DOHH2 (cell line): Measurements from ENCODE around the gene IL1RAPL1.

ENCODE experiments used
- H3F3A ChIP-seq: fragments of 200-600 bp; sonication (generic), shearing (Covaris generic); 2 replicates; pipeline ENCODE4 v1.6.0; 2016; ENCODE audit warnings: antibody characterized with exemption, mild to moderate bottlenecking; ENCODE audit not compliant: control insufficient read depth, insufficient read depth
- H3K27ac ChIP-seq: fragments of 200-600 bp; sonication (generic); 2 replicates; pipeline ENCODE4 v1.5.1; 2014; ENCODE audit warnings: low read depth, mild to moderate bottlenecking, low read length, moderate library complexity
- H3K27me3 ChIP-seq: fragments of 200-600 bp; sonication (generic); 2 replicates; pipeline ENCODE4 v1.6.1; 2014; ENCODE audit warnings: mild to moderate bottlenecking, low read length, mixed read lengths; ENCODE audit not compliant: control insufficient read depth
- H3K36me3 ChIP-seq: fragments of 200-600 bp; sonication (generic); 2 replicates; pipeline ENCODE4 v1.6.1; 2014; ENCODE audit warnings: mild to moderate bottlenecking, low read length, moderate library complexity, mixed read lengths; ENCODE audit not compliant: control insufficient read depth
- H3K4me1 ChIP-seq: fragments of 200-600 bp; sonication (generic); 2 replicates; pipeline ENCODE4 v1.6.1; 2014; ENCODE audit warnings: mild to moderate bottlenecking, low read length, mixed read lengths; ENCODE audit not compliant: control insufficient read depth
- H3K4me2 ChIP-seq: fragments of 200-600 bp; sonication (generic); 2 replicates; pipeline ENCODE4 v1.6.0; 2014; ENCODE audit warnings: mild to moderate bottlenecking, low read length, moderate library complexity
- H3K4me3 ChIP-seq: fragments of 200-600 bp; sonication (generic); 2 replicates; pipeline ENCODE4 v1.5.1; 2014; ENCODE audit warnings: mild to moderate bottlenecking, low read length, mixed read lengths
- H3K79me2 ChIP-seq: fragments of 200-600 bp; sonication (generic); 2 replicates; pipeline ENCODE4 v1.6.1; 2014; ENCODE audit warnings: mild to moderate bottlenecking, low read length, mixed read lengths; ENCODE audit not compliant: control insufficient read depth
- H3K9me2 ChIP-seq: fragments of 200-600 bp; sonication (generic); replicated peaks from 2 replicates; pipeline ENCODE4 v1.6.1; 2014; ENCODE audit warnings: mild to moderate bottlenecking, low read length, mixed read lengths; ENCODE audit not compliant: control insufficient read depth
- H3K9me3 ChIP-seq: fragments of 200-600 bp; sonication (generic); 2 replicates; pipeline ENCODE4 v1.6.1; 2014; ENCODE audit warnings: antibody characterized with exemption, low read length, mixed read lengths; ENCODE audit not compliant: control insufficient read depth, insufficient read depth
- H4K20me1 ChIP-seq: fragments of 200-600 bp; sonication (generic); 2 replicates; pipeline ENCODE4 v1.6.0; 2014; ENCODE audit warnings: low read depth, mild to moderate bottlenecking, antibody characterized with exemption, low read length, moderate library complexity; ENCODE audit not compliant: control insufficient read depth, insufficient read depth
- EZH2phosphoT487 ChIP-seq: fragments of 200-600 bp; sonication (generic); IDR thresholded peaks from 2 replicates; pipeline ENCODE4 v1.6.1; 2017; ENCODE audit warnings: borderline replicate concordance, mild to moderate bottlenecking, antibody characterized with exemption, low read length, moderate library complexity, mixed read lengths
- TF ChIP-seq, protein P1 (sequence below): fragments of 200-600 bp; sonication (generic); IDR thresholded peaks from one replicate; pipeline ENCODE4 v1.5.1; 2014; ENCODE audit warnings: antibody characterized with exemption, mild to moderate bottlenecking, low read depth, low read length; ENCODE audit not compliant: poor library complexity, severe bottlenecking

The IL1RAPL1 gene

DNA sequence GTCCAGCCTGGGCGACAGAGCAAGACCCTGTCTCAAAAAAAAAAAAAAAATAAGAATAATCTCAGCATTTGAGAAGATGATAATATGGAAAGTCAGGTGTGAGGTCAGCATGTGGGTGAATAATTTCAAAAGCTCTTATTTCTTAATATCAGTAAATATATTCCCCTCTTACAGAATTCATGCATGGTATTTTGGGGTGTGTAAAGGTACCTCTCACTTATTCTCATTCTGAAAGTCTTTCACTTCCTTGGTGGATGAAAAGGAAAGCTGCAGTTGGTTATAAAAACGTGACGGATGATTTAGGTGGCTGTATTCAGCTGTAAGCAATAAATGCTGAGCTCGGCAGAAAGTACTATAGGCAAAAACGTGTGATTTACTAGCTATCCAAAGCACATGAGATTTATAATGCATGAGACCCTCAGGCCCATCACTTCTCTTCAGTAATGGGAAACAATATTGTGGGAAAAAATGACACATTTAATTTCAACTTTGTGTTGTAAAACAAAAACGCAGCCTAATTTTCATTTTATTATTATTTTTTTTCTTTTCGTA is 1275.0 kb downstream of the IL1RAPL1 start:
- no peak for TF ChIP-seq EZH2phosphoT487
- TF ChIP-seq, protein P1, sequence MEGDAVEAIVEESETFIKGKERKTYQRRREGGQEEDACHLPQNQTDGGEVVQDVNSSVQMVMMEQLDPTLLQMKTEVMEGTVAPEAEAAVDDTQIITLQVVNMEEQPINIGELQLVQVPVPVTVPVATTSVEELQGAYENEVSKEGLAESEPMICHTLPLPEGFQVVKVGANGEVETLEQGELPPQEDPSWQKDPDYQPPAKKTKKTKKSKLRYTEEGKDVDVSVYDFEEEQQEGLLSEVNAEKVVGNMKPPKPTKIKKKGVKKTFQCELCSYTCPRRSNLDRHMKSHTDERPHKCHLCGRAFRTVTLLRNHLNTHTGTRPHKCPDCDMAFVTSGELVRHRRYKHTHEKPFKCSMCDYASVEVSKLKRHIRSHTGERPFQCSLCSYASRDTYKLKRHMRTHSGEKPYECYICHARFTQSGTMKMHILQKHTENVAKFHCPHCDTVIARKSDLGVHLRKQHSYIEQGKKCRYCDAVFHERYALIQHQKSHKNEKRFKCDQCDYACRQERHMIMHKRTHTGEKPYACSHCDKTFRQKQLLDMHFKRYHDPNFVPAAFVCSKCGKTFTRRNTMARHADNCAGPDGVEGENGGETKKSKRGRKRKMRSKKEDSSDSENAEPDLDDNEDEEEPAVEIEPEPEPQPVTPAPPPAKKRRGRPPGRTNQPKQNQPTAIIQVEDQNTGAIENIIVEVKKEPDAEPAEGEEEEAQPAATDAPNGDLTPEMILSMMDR = no peak

DNA sequence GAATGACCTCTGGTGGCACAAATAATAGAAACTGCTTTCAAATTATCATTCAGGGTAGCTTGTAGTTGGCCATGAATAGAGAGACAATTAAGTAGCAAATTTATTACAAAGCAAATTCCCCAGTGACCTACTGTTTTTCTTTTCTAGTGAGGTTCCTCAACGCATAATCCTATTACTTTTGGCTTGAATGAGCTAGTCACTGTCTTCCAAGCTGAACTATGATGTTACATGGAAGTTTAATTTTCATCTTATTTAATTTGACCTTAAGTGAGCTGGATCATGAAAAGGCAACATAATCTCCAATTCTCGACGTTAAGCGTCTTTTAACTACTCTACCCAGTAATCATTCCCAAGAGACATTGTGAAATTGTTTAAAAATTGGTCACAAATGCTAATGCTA is 1280.7 kb downstream of the IL1RAPL1 start:
- Histone ChIP-seq H3K27ac (no peak overlapping the region), H3K4me2 (no peak overlapping the region), H3K27me3 (no peaks in the 10 kb centered on the region), H3K36me3 (no peaks in the 10 kb centered on the region), H3K4me3 (no peak overlapping the region), H4K20me1 (no peaks in the 10 kb centered on the region), H3K79me2 (no peaks in the 10 kb centered on the region), H3K9me2 (no peaks in the 10 kb centered on the region), H3F3A (no peaks in the 10 kb centered on the region), H3K9me3 (no peaks in the 10 kb centered on the region), H3K4me1 (no peaks in the 10 kb centered on the region)
- no peak for TF ChIP-seq EZH2phosphoT487
- TF ChIP-seq, protein P1 = no peak

More for the DNA sequence above, 1275.0 kb downstream of the IL1RAPL1 start:
- Histone ChIP-seq H3F3A (no peaks in the 10 kb centered on the region), H3K27ac (no peak overlapping the region), H3K27me3 (no peaks in the 10 kb centered on the region), H3K4me2 (no peak overlapping the region), H4K20me1 (no peaks in the 10 kb centered on the region), H3K79me2 (no peaks in the 10 kb centered on the region), H3K36me3 (no peaks in the 10 kb centered on the region), H3K4me3 (no peak overlapping the region), H3K9me3 (no peaks in the 10 kb centered on the region), H3K9me2 (no peaks in the 10 kb centered on the region), H3K4me1 (no peaks in the 10 kb centered on the region)

DNA sequence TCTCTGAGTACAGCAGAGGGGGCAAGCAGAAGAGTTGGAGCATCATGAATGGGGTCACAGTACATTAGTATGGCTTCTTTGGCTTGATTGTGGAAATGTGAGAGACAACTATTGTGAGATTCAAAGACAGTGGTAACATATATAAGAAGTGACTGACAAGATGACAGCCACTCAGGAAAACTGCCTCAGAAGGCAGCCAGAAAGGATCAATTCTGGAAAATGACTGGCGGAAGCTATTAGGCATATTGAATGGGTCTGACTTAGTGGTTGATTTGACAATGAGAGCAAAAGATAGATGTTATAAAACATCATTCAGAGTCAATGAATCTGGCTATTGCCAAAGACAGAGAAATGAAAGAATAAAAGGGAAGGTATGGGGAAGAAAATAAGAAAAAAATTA is 1282.6 kb downstream of the IL1RAPL1 start:
- no peaks in the 10 kb centered on the region for H3K27me3 ChIP-seq
- no peak overlapping the region for H3K4me2 ChIP-seq
- H3K27ac ChIP-seq = no peak overlapping the region
- H3K9me2 ChIP-seq = no peaks in the 10 kb centered on the region
- no peaks in the 10 kb centered on the region for H3K4me1 ChIP-seq
- no peaks in the 10 kb centered on the region for H3F3A ChIP-seq
- TF ChIP-seq EZH2phosphoT487 = no peak
- TF ChIP-seq, protein P1 = no peak
- no peaks in the 10 kb centered on the region for H3K79me2 ChIP-seq
- H3K36me3 ChIP-seq = no peaks in the 10 kb centered on the region
- H4K20me1 ChIP-seq = no peaks in the 10 kb centered on the region
- no peak overlapping the region for H3K4me3 ChIP-seq
- H3K9me3 ChIP-seq = no peaks in the 10 kb centered on the region
